GM12878 (cell line): Measurements from ENCODE around the gene SLC39A5. TPM values are rescaled to one million over a fixed set of nuclear protein-coding genes. Genes with fewer than 3 reads are reported as not detected.

Experiments
- ATAC-seq: fragments of 200-7000 bp; cut with Tn5 transposase; 3 replicates; pipeline ENCODE4 v1.9.1; 2020; ENCODE audit warnings: mild to moderate bottlenecking, moderate library complexity
- BruUV-seq: library from RNA; stranded (reverse); fragments of 400-500 nt; replicated peaks from 2 replicates; lab custom pipeline; 2021; lab: Mats Ljungman, UMichigan
- CTCF ChIA-PET: fragments of 300-600 bp; sonication (Branson Sonifier 250); formaldehyde crosslinking; extraction: SDS; loops from one replicate; lab custom pipeline; 2021; ENCODE audit warnings: inconsistent platforms; lab: Yijun Ruan, JAX
- POLR2A ChIA-PET: fragments of 350-600 bp; formaldehyde crosslinking; extraction: SDS; loops from one replicate; lab custom pipeline; 2021; ENCODE audit warnings: inconsistent platforms; lab: Charles Lee
- RAD21 ChIA-PET: fragments of 300-600 bp; sonication (Branson Sonifier 250); formaldehyde crosslinking; loops from one replicate; lab custom pipeline; 2023; ENCODE audit warnings: antibody characterized with exemption; ENCODE audit not compliant: unreplicated experiment; lab: Charles Lee
- SMC1A ChIA-PET: fragments of 300-600 bp; sonication (Branson Sonifier 250); formaldehyde crosslinking; loops from one replicate; lab custom pipeline; 2023; ENCODE audit not compliant: unreplicated experiment, uncharacterized antibody; lab: Charles Lee
- DNase-seq: peaks from one replicate; pipeline ENCODE4 v3.0.0-alpha.2; 2011; ENCODE audit warnings: low read depth, low spot score
- FAIRE-seq: peaks from 3 replicates; lab custom pipeline; 2011; peaks lifted over from hg19 to GRCh38; lab: Jason Lieb, UNC
- H2AFZ ChIP-seq: 2 replicates; pipeline ENCODE4 v1.6.0; 2011; ENCODE audit warnings: low read depth, low read length, control low read depth; ENCODE audit not compliant: control insufficient read depth
- H3K27ac ChIP-seq: 2 replicates; pipeline ENCODE4 v1.5.1; 2011; ENCODE audit warnings: control low read depth; ENCODE audit not compliant: control insufficient read depth, insufficient read depth
- H3K27me3 ChIP-seq, 2 experiments: replicated peaks in 1 of 2; 2 replicates each; pipeline versions ENCODE4 v1.6.0 to v1.6.1; 2011; ENCODE audit warnings: low read length in 1 of 2; ENCODE audit not compliant: control insufficient read depth in 2 of 2, insufficient read depth in 2 of 2
- H3K36me3 ChIP-seq, 2 experiments: 2 replicates each; pipeline ENCODE4 v1.5.1; 2011; ENCODE audit warnings: low read length in 1 of 2; ENCODE audit not compliant: control insufficient read depth in 2 of 2, insufficient read depth in 2 of 2
- H3K4me1 ChIP-seq: 2 replicates; pipeline ENCODE4 v1.6.1; 2011; ENCODE audit warnings: mild to moderate bottlenecking, low read length, moderate library complexity, mixed read lengths; ENCODE audit not compliant: control insufficient read depth, insufficient read depth
- H3K4me2 ChIP-seq: 2 replicates; pipeline ENCODE4 v1.6.0; 2011; ENCODE audit warnings: control low read depth; ENCODE audit not compliant: control insufficient read depth, insufficient read depth
- H3K4me3 ChIP-seq: fragments of 200-600 bp; sonication (generic); 2 replicates; pipeline ENCODE4 v1.5.1; 2016
- H3K79me2 ChIP-seq: 2 replicates; pipeline ENCODE4 v1.6.0; 2011; ENCODE audit warnings: low read length; ENCODE audit not compliant: control insufficient read depth, insufficient read depth
- H3K9ac ChIP-seq: 2 replicates; pipeline ENCODE4 v1.8.0; 2011; ENCODE audit warnings: low read length, control low read depth, mixed read lengths; ENCODE audit not compliant: control insufficient read depth, insufficient read depth
- H3K9me3 ChIP-seq: replicated peaks from 3 replicates; pipeline ENCODE4 v1.5.1; 2011; ENCODE audit warnings: mild to moderate bottlenecking, low read length; ENCODE audit not compliant: control insufficient read depth, insufficient read depth
- H4K20me1 ChIP-seq: 2 replicates; pipeline ENCODE4 v1.6.0; 2011; ENCODE audit not compliant: control insufficient read depth, insufficient read depth
- ASH2L ChIP-seq: fragments of 300-600, 200-600 bp; sonication (generic); IDR thresholded peaks from 2 replicates; pipeline ENCODE4 v1.6.1; 2017; ENCODE audit warnings: low read depth, mild to moderate bottlenecking, borderline replicate concordance
- CREB1 ChIP-seq: IDR thresholded peaks from 2 replicates; pipeline ENCODE4 v1.6.1; 2012; ENCODE audit warnings: low read depth, mild to moderate bottlenecking, inconsistent platforms
- HDGF ChIP-seq: fragments of 450-650 bp; IDR thresholded peaks from 2 replicates; pipeline ENCODE4 v1.6.1; 2016; ENCODE audit warnings: antibody characterized with exemption
- JUNB ChIP-seq: IDR thresholded peaks from 2 replicates; pipeline ENCODE4 v1.6.1; 2016; ENCODE audit warnings: antibody characterized with exemption, mild to moderate bottlenecking
- MXI1 ChIP-seq: fragments of 150-350 bp; IDR thresholded peaks from 2 replicates; pipeline ENCODE4 v1.6.1; 2011; ENCODE audit warnings: low read depth, mild to moderate bottlenecking, inconsistent platforms, low read length, improper control_type of control experiment
- POLR2A ChIP-seq: IDR thresholded peaks from 2 replicates; pipeline ENCODE4 v1.6.1; 2011; ENCODE audit warnings: low read depth, mild to moderate bottlenecking, low read length
- RB1 ChIP-seq: fragments of 450-650 bp; formaldehyde crosslinking; IDR thresholded peaks from 2 replicates; pipeline ENCODE4 v1.6.1; 2017; ENCODE audit warnings: mild to moderate bottlenecking, borderline replicate concordance
- SIN3A ChIP-seq: IDR thresholded peaks from 2 replicates; pipeline ENCODE4 v1.6.1; 2012; ENCODE audit warnings: low read depth, low read length, improper control_type of control experiment
- TAF1 ChIP-seq: IDR thresholded peaks from 2 replicates; pipeline ENCODE4 v1.6.1; 2011; ENCODE audit warnings: mild to moderate bottlenecking, low read depth, low read length, borderline replicate concordance
- ZBTB4 ChIP-seq: fragments of 450-650 bp; formaldehyde crosslinking; IDR thresholded peaks from 2 replicates; pipeline ENCODE4 v1.4.0; 2022; ENCODE audit warnings: mild to moderate bottlenecking, moderate library complexity
- ZNF622 ChIP-seq: fragments of 450-650 bp; IDR thresholded peaks from 2 replicates; pipeline ENCODE4 v1.6.1; 2017; ENCODE audit warnings: mild to moderate bottlenecking, inconsistent platforms
- in situ Hi-C: fragments of 300-500 bp; cut with MboI; formaldehyde crosslinking; loops from 9 replicates; pipeline ENCODE4 v1.14.3; 2018; ENCODE audit warnings: mixed read lengths
- intact Hi-C: fragments of 100-400 bp; cut with micrococcal nuclease; formaldehyde crosslinking; loops from one replicate; pipeline ENCODE4 v1.14.2; 2022; ENCODE audit not compliant: unreplicated experiment
- polyA plus RNA-seq, 11 experiments: library from polyadenylated mRNA; depleted of rRNA in 4 of 11; unstranded in 6 of 11; stranded (reverse) in 5 of 11; fragments of >200 nt; fragmentation: Nextera tagmentation in 4 of 11; fragmentation: Illumina TruSeq in 1 of 11; extraction: Ambion mirVana in 4 of 11; extraction: Trizol in 1 of 11; gene quantifications; 1 replicate in 1 of 11; 2 replicates in 10 of 11; pipeline versions ENCODE4 v1.2.1 to v1.2.3, GENCODE V29; 2011 to 2016; ENCODE audit warnings: inconsistent platforms in 2 of 11, missing spikeins in 2 of 11, low read depth in 1 of 11
- total RNA-seq, 4 experiments: library from RNA; depleted of rRNA in 3 of 4; stranded (reverse); fragments of >200 nt in 3 of 4; fragmentation: Illumina TruSeq in 1 of 4; extraction: Trizol in 1 of 4; gene quantifications; 2 replicates each; pipeline versions ENCODE4 v1.2.1 to v1.2.3, GENCODE V29; 2013 to 2021
- TF ChIP-seq, protein P1 (sequence below), 3 experiments: IDR thresholded peaks in 2 of 3; conservative IDR thresholded peaks in 1 of 3; 2 replicates each; pipeline ENCODE4 v1.5.1; 2011; ENCODE audit warnings: low read depth in 3 of 3, low read length in 3 of 3, mild to moderate bottlenecking in 3 of 3, control low read depth in 2 of 3, moderate library complexity in 2 of 3, inconsistent platforms in 1 of 3, mixed read lengths in 1 of 3; ENCODE audit not compliant: control insufficient read depth in 2 of 3, insufficient read depth in 1 of 3; ENCODE audit errors: extremely low read depth in 1 of 3

Gene SLC39A5
- total and polyA plus RNA-seq, 10 of the 15 experiments (the other 5 are each of a cell fraction or from before 2014, with no cell fraction given), result 0.15 to 0.56 (median 0.15) TPM; not detected in 7

GRCh38 chr12:56204275-56204674 is 25.6 kb upstream of the SLC39A5 start (continued):
- TF ChIP-seq CREB1, result no peak
- no peak for TF ChIP-seq ASH2L
- TF ChIP-seq ZBTB4 (CRISPR knock-in tag), result no peak
- no peak for TF ChIP-seq POLR2A
- TF ChIP-seq MXI1, result no peak
- TF ChIP-seq HDGF, result no peak
- TF ChIP-seq RB1, result no peak
- TF ChIP-seq TAF1, result no peak
- no peak for TF ChIP-seq JUNB
- TF ChIP-seq SIN3A, result no peak

DNA sequence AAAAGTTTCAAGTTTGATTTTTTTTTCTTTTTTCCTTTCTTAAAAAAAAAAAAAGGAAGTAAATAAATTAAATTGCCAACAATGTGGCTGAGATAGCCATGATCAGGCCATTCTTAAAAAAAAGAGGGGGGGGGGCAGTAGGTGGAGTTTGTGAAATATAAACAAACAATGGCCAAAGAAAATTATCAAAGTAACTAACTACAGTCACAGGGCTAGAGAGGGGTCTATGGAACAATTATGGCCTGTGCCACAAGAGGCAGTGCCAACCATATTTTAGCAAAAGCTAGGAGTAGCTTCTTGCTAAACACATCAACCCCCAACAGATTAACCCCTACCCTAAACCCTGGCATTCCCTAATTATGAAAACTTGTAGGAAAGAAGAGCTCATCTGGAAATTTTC is 24.4 kb upstream of the SLC39A5 start:
- peak; percentile 68 for ATAC-seq
- TF ChIP-seq ZNF622, result no peak
- TF ChIP-seq, protein P1, sequence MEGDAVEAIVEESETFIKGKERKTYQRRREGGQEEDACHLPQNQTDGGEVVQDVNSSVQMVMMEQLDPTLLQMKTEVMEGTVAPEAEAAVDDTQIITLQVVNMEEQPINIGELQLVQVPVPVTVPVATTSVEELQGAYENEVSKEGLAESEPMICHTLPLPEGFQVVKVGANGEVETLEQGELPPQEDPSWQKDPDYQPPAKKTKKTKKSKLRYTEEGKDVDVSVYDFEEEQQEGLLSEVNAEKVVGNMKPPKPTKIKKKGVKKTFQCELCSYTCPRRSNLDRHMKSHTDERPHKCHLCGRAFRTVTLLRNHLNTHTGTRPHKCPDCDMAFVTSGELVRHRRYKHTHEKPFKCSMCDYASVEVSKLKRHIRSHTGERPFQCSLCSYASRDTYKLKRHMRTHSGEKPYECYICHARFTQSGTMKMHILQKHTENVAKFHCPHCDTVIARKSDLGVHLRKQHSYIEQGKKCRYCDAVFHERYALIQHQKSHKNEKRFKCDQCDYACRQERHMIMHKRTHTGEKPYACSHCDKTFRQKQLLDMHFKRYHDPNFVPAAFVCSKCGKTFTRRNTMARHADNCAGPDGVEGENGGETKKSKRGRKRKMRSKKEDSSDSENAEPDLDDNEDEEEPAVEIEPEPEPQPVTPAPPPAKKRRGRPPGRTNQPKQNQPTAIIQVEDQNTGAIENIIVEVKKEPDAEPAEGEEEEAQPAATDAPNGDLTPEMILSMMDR (IDR thresholded peaks at IDR 0.05 in 2 of 3, conservative IDR thresholded peaks at IDR 0.05 in 1 of 3; ENCODE audit: control insufficient read depth in 2 of 3, extremely low read depth in 1 of 3, insufficient read depth in 1 of 3, low read depth in 3 of 3, low read length in 3 of 3), result 0 out of 6 replicates have a peak, but pooled peaks of 1 of the 3 experiments have one; percentile 5
- in situ Hi-C loops, result no loop called here

More for the DNA sequence above, 24.4 kb upstream of the SLC39A5 start:
- no peaks in the 10 kb centered on the region for H3K27me3 ChIP-seq
- H3K36me3 ChIP-seq, result peaks cover 9 to 15% of the 10 kb centered on the region in 2 experiments
- no peak overlapping the region for H3K27ac ChIP-seq
- no peak overlapping the region for H3K4me2 ChIP-seq
- FAIRE-seq, result no peak
- no peak overlapping the region for H2AFZ ChIP-seq
- ChIA-PET CTCF (interaction anchor here (1.0 to 7.0 kb wide), 15 partner anchors 10 to 259 kb away, joined by 3 to 107 read pairs (median 4); partner anchors contain the start of genes RNF41 and ZC3H10), SMC1A (interaction anchor here (1.5 to 2.5 kb wide), 3 partner anchors 11 to 256 kb away, joined by 3 to 9 read pairs (median 8); partner anchors contain the start of gene TIMELESS), RAD21 (interaction anchor here (0.5 to 3.4 kb wide), 7 partner anchors 16 to 259 kb away, joined by 3 to 41 read pairs (median 4); partner anchors contain the start of genes ANKRD52 and RNF41), POLR2A (interaction anchor here (4.6 kb wide), 1 partner anchor 16 kb away, joined by 24 read pairs; the partner anchor contains the start of gene RNF41)
- no peak overlapping the region for H3K9ac ChIP-seq
- BruUV-seq, result no TSS peak
- no peaks in the 10 kb centered on the region for H3K9me3 ChIP-seq
- H3K79me2 ChIP-seq, result no peaks in the 10 kb centered on the region
- no peaks in the 10 kb centered on the region for H3K4me1 ChIP-seq
- no peak overlapping the region for H3K4me3 ChIP-seq
- no peaks in the 10 kb centered on the region; the same call in 1 of the 2 replicates for H4K20me1 ChIP-seq
- DNase-seq, result no peak
- intact Hi-C loops, result no loop called here
